Sigmoid colon (tissue), 7 donors: ENCODE results near the gene C19orf47. TPM values are rescaled to one million over a fixed set of nuclear protein-coding genes. Genes with fewer than 3 reads are reported as not detected.

ENCODE experiments used
- DNase-seq: peaks from one replicate; pipeline ENCODE4 v3.0.0-alpha.2; 2019
- H3K27ac ChIP-seq, 4 donors: fragments of 200-600 bp; sonication (generic); one replicate each; pipeline ENCODE4 v1.5.1; 2016 to 2019; ENCODE audit warnings: mild to moderate bottlenecking in 1 of 4
- H3K27me3 ChIP-seq, 3 donors: fragments of 200-600 bp; sonication (generic); one replicate each; pipeline ENCODE4 v1.5.1; 2019; ENCODE audit warnings: mild to moderate bottlenecking in 1 of 3
- H3K36me3 ChIP-seq, 4 donors: fragments of 200-600 bp; sonication (generic); one replicate each; pipeline ENCODE4 v1.5.1; 2016 to 2019
- H3K4me1 ChIP-seq, 4 donors: fragments of 200-600 bp; sonication (generic); one replicate each; pipeline ENCODE4 v1.5.1; 2017 to 2019
- H3K4me3 ChIP-seq, 4 donors: fragments of 200-600 bp; sonication (generic); one replicate each; pipeline ENCODE4 v1.5.1; 2017 to 2019; ENCODE audit warnings: mild to moderate bottlenecking in 2 of 4, moderate library complexity in 1 of 4
- H3K9me3 ChIP-seq, 4 donors: fragments of 200-600 bp in 3 of 4; sonication (generic) in 3 of 4; one replicate each; pipeline versions ENCODE4 v1.5.1 to v1.6.1; 2013 to 2019
- CTCF ChIP-seq, 4 experiments: fragments of 450-650 bp in 3 of 4; fragments of 200-600 bp in 1 of 4; IDR thresholded peaks; one replicate each; pipeline ENCODE4 v1.5.1; 2016 to 2019; ENCODE audit warnings: antibody characterized with exemption in 4 of 4, mild to moderate bottlenecking in 3 of 4, moderate library complexity in 2 of 4
- EP300 ChIP-seq, 4 donors: sonication (generic); formaldehyde crosslinking; IDR thresholded peaks; one replicate each; pipeline ENCODE4 v1.6.1; 2017; ENCODE audit warnings: antibody characterized with exemption in 4 of 4
- POLR2A ChIP-seq, 2 donors: fragments of 450-650 bp; IDR thresholded peaks; one replicate each; pipeline ENCODE4 v1.6.1; 2016; ENCODE audit warnings: antibody characterized with exemption in 2 of 2, mild to moderate bottlenecking in 2 of 2, moderate library complexity in 2 of 2
- POLR2AphosphoS5 ChIP-seq, 4 donors: sonication (generic); formaldehyde crosslinking; IDR thresholded peaks; one replicate each; pipeline ENCODE4 v1.6.1; 2017; ENCODE audit warnings: antibody characterized with exemption in 4 of 4
- WGBS, 2 donors: extraction: QIAGEN DNeasy Blood & Tissue Kit; methylation state at CpG; one replicate each; pipeline ENCODE4 v1.1.7; 2013; 5-methylcytosine and 5-hydroxymethylcytosine counted together
- intact Hi-C: fragments of 100-400 bp; cut with DNase I; formaldehyde crosslinking; loops from one replicate; pipeline ENCODE4 v1.15.1; 2023
- polyA plus RNA-seq, 3 donors: library from polyadenylated mRNA; stranded (reverse); fragments of 200-250 nt; gene quantifications; one replicate each; pipeline ENCODE4 v1.2.3, GENCODE V29; 2013
- total RNA-seq, 4 donors: library from RNA; depleted of rRNA; stranded (reverse); fragments of >200 nt; gene quantifications; one replicate each; pipeline ENCODE4 v1.1.0, GENCODE V29; 2016
- donor health status: healthy with polysubstance abuse.
- donor health status: Bipolar disorder and iron deficiency.
- donor health status: healthy.

Gene C19orf47
- total and polyA plus RNA-seq, 7 donors: 7.9 to 16.7 (median 10.5) TPM

- TF ChIP-seq POLR2AphosphoS5 (IDR thresholded peaks at IDR 0.05) (no peak), CTCF (IDR thresholded peaks at IDR 0.05) (no peak), POLR2A (IDR thresholded peaks at IDR 0.05) (no peak), EP300 (IDR thresholded peaks at IDR 0.05) (no peak)
- peak overlapping the region; percentile 96 to 99 (median 98) for H3K27ac ChIP-seq
- 39 to 53% methylated on average over 12 of the region's 12 CpGs for WGBS, 2 donors
- no peaks in the 10 kb centered on the region for H3K36me3 ChIP-seq
- no peaks in the 10 kb centered on the region for H3K27me3 ChIP-seq
- H3K4me1 ChIP-seq: peaks cover 0 to 67% (median 62%) of the 10 kb centered on the region in 4 donors
- H3K9me3 ChIP-seq: no peaks in the 10 kb centered on the region
- peak overlapping the region; percentile 91 to 100 (median 98) for H3K4me3 ChIP-seq
- DNase-seq: peak; percentile 58
- intact Hi-C loops: loop anchor here (5.0 to 10.0 kb wide), 2 partner anchors 91 to 141 kb away; partner anchors contain the start of genes MAP3K10 and SERTAD1
These were observed 64.6 kb downstream of the C19orf47 start for GRCh38 chr19:40283414-40284250.

- peaks cover 4 to 74% (median 69%) of the 10 kb centered on the region in 4 donors for H3K4me1 ChIP-seq
- H3K36me3 ChIP-seq: no peaks in the 10 kb centered on the region
- no peak overlapping the region for H3K4me3 ChIP-seq
- peak overlapping the region in 3 of 4 donors; percentile 97 to 99 (median 98) for H3K27ac ChIP-seq
- peak; percentile 37 for DNase-seq
- 71 to 87% methylated on average over 4 of the region's 4 CpGs for WGBS, 2 donors
- intact Hi-C loops: loop anchor here (5.0 to 10.0 kb wide), 2 partner anchors 91 to 142 kb away; partner anchors contain the start of genes MAP3K10 and SERTAD1
- TF ChIP-seq POLR2A (IDR thresholded peaks at IDR 0.05) (no peak), POLR2AphosphoS5 (IDR thresholded peaks at IDR 0.05) (no peak), CTCF (IDR thresholded peaks at IDR 0.05) (no peak), EP300 (IDR thresholded peaks at IDR 0.05) (no peak)
- no peaks in the 10 kb centered on the region for H3K27me3 ChIP-seq
- no peaks in the 10 kb centered on the region for H3K9me3 ChIP-seq
These were observed 65.3 kb downstream of the C19orf47 start for GRCh38 chr19:40282920-40283319.

- H3K4me1 ChIP-seq: peaks cover 4 to 81% (median 76%) of the 10 kb centered on the region in 4 donors
- 90 to 92% methylated on average over 6 of the region's 6 CpGs for WGBS, 2 donors
- H3K4me3 ChIP-seq: no peak overlapping the region
- no peaks in the 10 kb centered on the region for H3K27me3 ChIP-seq
- TF ChIP-seq POLR2AphosphoS5 (IDR thresholded peaks at IDR 0.05) (no peak), POLR2A (IDR thresholded peaks at IDR 0.05) (no peak), EP300 (IDR thresholded peaks at IDR 0.05) (no peak), CTCF (IDR thresholded peaks at IDR 0.05) (no peak)
- peak; percentile 57 for DNase-seq
- H3K9me3 ChIP-seq: no peaks in the 10 kb centered on the region
- no peaks in the 10 kb centered on the region for H3K36me3 ChIP-seq
- intact Hi-C loops: loop anchor here (5.0 to 10.0 kb wide), 2 partner anchors 90 to 143 kb away; partner anchors contain the start of genes MAP3K10 and SERTAD1
- H3K27ac ChIP-seq: peak overlapping the region in 2 of 4 donors; percentile 97 to 98
These were observed 66.0 kb downstream of the C19orf47 start for GRCh38 chr19:40282209-40282580.

- WGBS, 2 donors: 72 to 84% methylated on average over 14 of the region's 14 CpGs
- Histone ChIP-seq H3K27ac (peak overlapping the region in 1 of 4 donors; percentile 71), H3K36me3 (no peaks in the 10 kb centered on the region), H3K4me1 (peaks cover 4 to 84% (median 80%) of the 10 kb centered on the region in 4 donors), H3K27me3 (no peaks in the 10 kb centered on the region), H3K9me3 (no peaks in the 10 kb centered on the region), H3K4me3 (no peak overlapping the region)
- peak; percentile 41 for DNase-seq
- TF ChIP-seq EP300 (IDR thresholded peaks at IDR 0.05) (no peak), POLR2AphosphoS5 (IDR thresholded peaks at IDR 0.05) (no peak), POLR2A (IDR thresholded peaks at IDR 0.05) (no peak), CTCF (IDR thresholded peaks at IDR 0.05) (no peak)
- intact Hi-C loops: loop anchor here (5.0 to 10.0 kb wide), 2 partner anchors 89 to 143 kb away; partner anchors contain the start of genes MAP3K10 and SERTAD1
These were observed 66.6 kb downstream of the C19orf47 start for GRCh38 chr19:40281381-40282208.
